ENCODE data around the gene EAF2. TPM values are rescaled to one million over a fixed set of nuclear protein-coding genes. Genes with fewer than 3 reads are reported as not detected.

The EAF2 gene
- total and polyA plus RNA-seq, 2 donors (not counting 3 experiments of a cell fraction or from before 2014, with no cell fraction given), result 0.63 to 1.5 TPM

DNA sequence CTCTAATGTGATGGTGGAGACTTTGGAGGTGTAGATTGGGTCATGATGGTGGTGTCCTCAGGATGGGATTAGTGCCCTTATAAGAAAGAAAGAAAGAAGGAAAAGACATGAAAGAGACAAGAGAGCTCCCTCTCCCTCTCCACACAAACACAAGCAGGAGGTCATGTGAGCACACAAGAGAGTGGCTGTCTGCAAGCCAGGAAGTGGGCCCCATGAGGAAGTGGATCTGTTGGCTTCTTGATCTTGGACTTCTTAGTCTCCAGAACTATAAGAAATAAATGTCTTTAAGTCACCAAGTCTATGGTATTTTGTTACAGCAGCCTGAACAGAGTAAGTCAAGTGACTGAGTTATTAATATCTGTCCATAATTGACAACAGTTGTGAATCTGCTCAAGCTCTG lies 17.3 kb upstream of the EAF2 start:
- Histone ChIP-seq H3K9me3 (replicated peaks; ENCODE audit: control insufficient read depth, insufficient read depth, low read length) (no peaks in the 10 kb centered on the region), H3K27ac (ENCODE audit: insufficient read depth, low read depth, low read length) (no peak overlapping the region), H3K4me1 (ENCODE audit: control insufficient read depth, extremely low read depth, insufficient read depth, low read length) (no peaks in the 10 kb centered on the region), H3K9ac (replicated peaks; ENCODE audit: extremely low read depth, insufficient read depth, low read length) (no peak overlapping the region), H3K36me3 (ENCODE audit: control insufficient read depth in 2 of 2, extremely low read depth in 1 of 2, insufficient read depth in 2 of 2, low read length in 2 of 2) (peaks cover 0 to 4% of the 10 kb centered on the region in 2 experiments), H3K4me2 (ENCODE audit: insufficient read depth, low read length) (no peak overlapping the region), H3K79me2 (ENCODE audit: control insufficient read depth, insufficient read depth, low read length) (peaks cover 5% of the 10 kb centered on the region), H3K9me1 (replicated peaks; ENCODE audit: control insufficient read depth, extremely low read depth, insufficient read depth, low read length) (no peaks in the 10 kb centered on the region), H3K27me3 (ENCODE audit: control insufficient read depth in 2 of 2, insufficient read depth in 2 of 2, low read length in 2 of 2) (no peaks in the 10 kb centered on the region), H2AFZ (ENCODE audit: low read depth, low read length) (no peak overlapping the region), H4K20me1 (replicated peaks; ENCODE audit: control insufficient read depth, extremely low read depth, insufficient read depth, low read length) (no peaks in the 10 kb centered on the region), H3K4me3 (replicated peaks in 1 of 3; ENCODE audit: insufficient read depth in 1 of 3, low read depth in 1 of 3, low read length in 3 of 3) (no peak overlapping the region)
- TF ChIP-seq JUN (IDR thresholded peaks at IDR 0.05; ENCODE audit: borderline replicate concordance, insufficient read depth, insufficient read length, low read depth), result no peak
- TF ChIP-seq EZH2 (IDR thresholded peaks at IDR 0.05; ENCODE audit: borderline replicate concordance, low read depth, low read length, severe bottlenecking), result no peak
- TF ChIP-seq, protein P1, sequence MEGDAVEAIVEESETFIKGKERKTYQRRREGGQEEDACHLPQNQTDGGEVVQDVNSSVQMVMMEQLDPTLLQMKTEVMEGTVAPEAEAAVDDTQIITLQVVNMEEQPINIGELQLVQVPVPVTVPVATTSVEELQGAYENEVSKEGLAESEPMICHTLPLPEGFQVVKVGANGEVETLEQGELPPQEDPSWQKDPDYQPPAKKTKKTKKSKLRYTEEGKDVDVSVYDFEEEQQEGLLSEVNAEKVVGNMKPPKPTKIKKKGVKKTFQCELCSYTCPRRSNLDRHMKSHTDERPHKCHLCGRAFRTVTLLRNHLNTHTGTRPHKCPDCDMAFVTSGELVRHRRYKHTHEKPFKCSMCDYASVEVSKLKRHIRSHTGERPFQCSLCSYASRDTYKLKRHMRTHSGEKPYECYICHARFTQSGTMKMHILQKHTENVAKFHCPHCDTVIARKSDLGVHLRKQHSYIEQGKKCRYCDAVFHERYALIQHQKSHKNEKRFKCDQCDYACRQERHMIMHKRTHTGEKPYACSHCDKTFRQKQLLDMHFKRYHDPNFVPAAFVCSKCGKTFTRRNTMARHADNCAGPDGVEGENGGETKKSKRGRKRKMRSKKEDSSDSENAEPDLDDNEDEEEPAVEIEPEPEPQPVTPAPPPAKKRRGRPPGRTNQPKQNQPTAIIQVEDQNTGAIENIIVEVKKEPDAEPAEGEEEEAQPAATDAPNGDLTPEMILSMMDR (IDR thresholded peaks at IDR 0.05; ENCODE audit: extremely low read depth in 1 of 2, insufficient read depth in 1 of 2, low read depth in 1 of 2, low read length in 2 of 2), result no peak
- no peak for TF ChIP-seq GATA2 (IDR thresholded peaks at IDR 0.05; ENCODE audit: insufficient read depth, insufficient read length, low read depth, low read length)
- no peak for TF ChIP-seq POLR2AphosphoS5 (IDR thresholded peaks at IDR 0.05; ENCODE audit: insufficient read depth, low read depth, low read length)
- no peak for TF ChIP-seq FOS (IDR thresholded peaks at IDR 0.05; ENCODE audit: borderline replicate concordance, insufficient read depth, low read length)
- TF ChIP-seq, protein P2, sequence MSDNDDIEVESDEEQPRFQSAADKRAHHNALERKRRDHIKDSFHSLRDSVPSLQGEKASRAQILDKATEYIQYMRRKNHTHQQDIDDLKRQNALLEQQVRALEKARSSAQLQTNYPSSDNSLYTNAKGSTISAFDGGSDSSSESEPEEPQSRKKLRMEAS (IDR thresholded peaks at IDR 0.05; ENCODE audit: insufficient read depth, insufficient read length), result no peak
- no peak for TF ChIP-seq MYC (IDR thresholded peaks at IDR 0.05; ENCODE audit: low read depth, low read length)
- TF ChIP-seq POLR2A (IDR thresholded peaks at IDR 0.05; ENCODE audit: low read depth, low read length), result no peak
- intact Hi-C loops (cut with micrococcal nuclease) (no loop called here), dilution Hi-C loops (cut with MboI; ENCODE audit: extremely low pct_ligation_motif_present, low sequenced_read_pairs) (no loop called here)
- DNase-seq (ENCODE audit: low read depth, low spot score) (no peak), FAIRE-seq (no peak)
- no TSS peak for BruUV-seq (replicated peaks)
- ChIA-PET CTCF (interaction anchor here (0.9 to 1.8 kb wide), 2 partner anchors 11 kb away, joined by 3 to 7 read pairs; no protein-coding TSS in a partner anchor), POLR2A (no interaction called here)
